ENCODE measurements around the gene OPRPN. TPM values are rescaled to one million over a fixed set of nuclear protein-coding genes. Genes with fewer than 3 reads are reported as not detected.

Gene OPRPN
- total and polyA plus RNA-seq, 2 experiments from 2014 or later, result not detected

- no peaks in the 10 kb centered on the region for H3K9me3 ChIP-seq (ENCODE audit: low read depth)
- no peaks in the 10 kb centered on the region for H3K4me1 ChIP-seq (ENCODE audit: insufficient read depth)
- DNase-seq (ENCODE audit: low spot score), result no peak
- no peaks in the 10 kb centered on the region for H4K20me1 ChIP-seq (ENCODE audit: insufficient read depth, poor library complexity, severe bottlenecking)
- no peak for TF ChIP-seq EZH2phosphoT487 (IDR thresholded peaks at IDR 0.05; ENCODE audit: low read depth, severe bottlenecking, unreplicated experiment)
- no peak for TF ChIP-seq CTCF (IDR thresholded peaks at IDR 0.05; ENCODE audit: poor library complexity)
- no peak for TF ChIP-seq EZH2 (IDR thresholded peaks at IDR 0.05; ENCODE audit: borderline replicate concordance)
- H3K4me2 ChIP-seq, result no peak overlapping the region
- H3K79me2 ChIP-seq, result no peaks in the 10 kb centered on the region
- no peak overlapping the region for H3K4me3 ChIP-seq
- 74% methylated on average over 2 of the region's 2 CpGs for WGBS (ENCODE audit: low lambda C conversion rate, missing lambda C conversion rate)
- H3K27ac ChIP-seq, result no peak overlapping the region
- no peaks in the 10 kb centered on the region for H3K27me3 ChIP-seq
- H2AFZ ChIP-seq, result no peak overlapping the region
- H3K36me3 ChIP-seq (replicated peaks; ENCODE audit: insufficient read depth, low read depth), result no peaks in the 10 kb centered on the region
- no peaks in the 10 kb centered on the region for H3K9me2 ChIP-seq (replicated peaks; ENCODE audit: insufficient read depth)
These were observed 5.5 kb upstream of the OPRPN start for GRCh38 chr4:70392057-70392776.

GRCh38 chr4:70399319-70399718, 1.6 kb downstream of the OPRPN start:
- Histone ChIP-seq H3K4me3 (no peak overlapping the region), H3K27ac (no peak overlapping the region), H3K79me2 (no peaks in the 10 kb centered on the region), H3K27me3 (no peaks in the 10 kb centered on the region), H3K4me2 (no peak overlapping the region), H3K4me1 (ENCODE audit: insufficient read depth) (no peaks in the 10 kb centered on the region), H4K20me1 (ENCODE audit: insufficient read depth, poor library complexity, severe bottlenecking) (no peaks in the 10 kb centered on the region), H3K9me3 (ENCODE audit: low read depth) (no peaks in the 10 kb centered on the region), H3K36me3 (replicated peaks; ENCODE audit: insufficient read depth, low read depth) (no peaks in the 10 kb centered on the region), H3K9me2 (replicated peaks; ENCODE audit: insufficient read depth) (no peaks in the 10 kb centered on the region), H2AFZ (no peak overlapping the region)
- DNase-seq (ENCODE audit: low spot score), result no peak
- TF ChIP-seq CTCF (IDR thresholded peaks at IDR 0.05; ENCODE audit: poor library complexity) (no peak), EZH2phosphoT487 (IDR thresholded peaks at IDR 0.05; ENCODE audit: low read depth, severe bottlenecking, unreplicated experiment) (no peak), EZH2 (IDR thresholded peaks at IDR 0.05; ENCODE audit: borderline replicate concordance) (no peak)
- 84% methylated on average over 1 of the region's 1 CpG for WGBS (ENCODE audit: low lambda C conversion rate, missing lambda C conversion rate)

DNA sequence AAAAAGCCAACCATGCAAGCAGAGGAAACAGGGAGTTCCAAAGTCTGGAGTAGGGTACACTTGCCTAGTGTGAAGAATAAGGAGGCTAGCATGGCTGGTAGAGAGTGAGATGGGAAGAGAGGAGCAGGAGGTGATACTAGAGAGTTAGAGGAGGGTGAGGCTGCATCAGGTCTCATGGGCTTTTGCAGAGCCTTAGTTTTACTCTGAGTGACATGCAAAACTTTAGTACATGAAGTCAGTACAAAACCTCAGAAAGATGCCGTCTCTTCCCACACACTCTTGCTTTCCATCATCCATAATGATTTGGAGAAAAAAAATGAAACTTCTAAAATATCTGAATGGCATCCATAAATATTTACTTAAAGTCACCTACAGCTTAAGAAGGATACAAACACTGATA, 5.0 kb downstream of the OPRPN start:
- no peaks in the 10 kb centered on the region for H3K79me2 ChIP-seq
- no peak overlapping the region for H3K4me2 ChIP-seq
- H3K36me3 ChIP-seq (replicated peaks; ENCODE audit: insufficient read depth, low read depth), result no peaks in the 10 kb centered on the region
- H4K20me1 ChIP-seq (ENCODE audit: insufficient read depth, poor library complexity, severe bottlenecking), result no peaks in the 10 kb centered on the region
- no peak for DNase-seq (ENCODE audit: low spot score)
- H3K9me3 ChIP-seq (ENCODE audit: low read depth), result no peaks in the 10 kb centered on the region
- no peaks in the 10 kb centered on the region for H3K9me2 ChIP-seq (replicated peaks; ENCODE audit: insufficient read depth)
- no peak overlapping the region for H3K27ac ChIP-seq
- H3K4me1 ChIP-seq (ENCODE audit: insufficient read depth), result no peaks in the 10 kb centered on the region
- H2AFZ ChIP-seq, result no peak overlapping the region
- TF ChIP-seq EZH2phosphoT487 (IDR thresholded peaks at IDR 0.05; ENCODE audit: low read depth, severe bottlenecking, unreplicated experiment) (no peak), EZH2 (IDR thresholded peaks at IDR 0.05; ENCODE audit: borderline replicate concordance) (no peak), CTCF (IDR thresholded peaks at IDR 0.05; ENCODE audit: poor library complexity) (no peak)
- H3K4me3 ChIP-seq, result no peak overlapping the region
- no peaks in the 10 kb centered on the region for H3K27me3 ChIP-seq
- 76% methylated on average over 1 of the region's 1 CpG for WGBS (ENCODE audit: low lambda C conversion rate, missing lambda C conversion rate)
